ENCODE data around the gene CDC34.

Gene CDC34

DNA sequence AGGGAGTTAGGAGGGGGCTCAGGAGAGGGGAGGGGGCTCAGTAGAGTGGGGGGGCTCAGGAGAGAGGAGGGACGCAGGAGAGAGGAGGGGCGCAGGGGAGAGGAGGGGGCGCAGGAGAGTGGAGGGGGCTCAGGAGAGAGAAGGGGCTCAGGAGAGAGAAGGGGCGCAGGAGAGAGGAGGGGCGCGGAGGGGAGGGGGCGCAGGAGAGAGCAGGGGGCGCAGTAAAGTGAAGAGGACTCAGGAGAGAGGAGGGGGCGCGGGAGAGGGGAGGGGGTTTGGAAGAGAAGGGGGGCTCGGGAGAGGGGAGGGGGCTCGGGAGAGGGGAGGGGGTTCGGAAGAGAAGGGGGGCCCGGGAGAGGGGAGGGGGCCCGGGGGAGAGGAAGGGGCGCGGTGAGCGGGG lies 34.6 kb upstream of the CDC34 start:
- no peak for DNase-seq (ENCODE audit: extremely low read depth in 1 of 2, low read depth in 1 of 2)

DNA sequence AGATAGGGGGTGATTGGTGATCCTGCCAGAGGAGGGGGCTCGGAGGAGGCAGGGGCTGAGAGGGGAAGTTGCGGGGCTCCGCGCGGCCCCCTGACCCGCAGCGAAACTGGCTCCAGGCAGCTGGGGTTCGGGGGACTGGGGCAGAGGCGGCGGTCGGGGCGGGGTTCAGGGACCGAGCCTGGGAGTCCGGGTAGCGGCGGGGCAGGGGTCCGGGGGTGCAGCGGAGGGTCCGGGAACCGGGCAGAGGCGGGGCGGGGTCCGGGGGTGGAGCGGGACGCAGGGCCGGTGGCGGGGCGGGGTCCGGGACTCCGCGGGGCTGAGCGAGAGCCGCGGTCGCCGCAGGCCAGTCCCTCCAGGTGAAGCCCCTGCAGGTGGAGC lies 34.1 kb upstream of the CDC34 start:
- DNase-seq (ENCODE audit: extremely low read depth in 1 of 2, low read depth in 1 of 2) = no peak

DNA sequence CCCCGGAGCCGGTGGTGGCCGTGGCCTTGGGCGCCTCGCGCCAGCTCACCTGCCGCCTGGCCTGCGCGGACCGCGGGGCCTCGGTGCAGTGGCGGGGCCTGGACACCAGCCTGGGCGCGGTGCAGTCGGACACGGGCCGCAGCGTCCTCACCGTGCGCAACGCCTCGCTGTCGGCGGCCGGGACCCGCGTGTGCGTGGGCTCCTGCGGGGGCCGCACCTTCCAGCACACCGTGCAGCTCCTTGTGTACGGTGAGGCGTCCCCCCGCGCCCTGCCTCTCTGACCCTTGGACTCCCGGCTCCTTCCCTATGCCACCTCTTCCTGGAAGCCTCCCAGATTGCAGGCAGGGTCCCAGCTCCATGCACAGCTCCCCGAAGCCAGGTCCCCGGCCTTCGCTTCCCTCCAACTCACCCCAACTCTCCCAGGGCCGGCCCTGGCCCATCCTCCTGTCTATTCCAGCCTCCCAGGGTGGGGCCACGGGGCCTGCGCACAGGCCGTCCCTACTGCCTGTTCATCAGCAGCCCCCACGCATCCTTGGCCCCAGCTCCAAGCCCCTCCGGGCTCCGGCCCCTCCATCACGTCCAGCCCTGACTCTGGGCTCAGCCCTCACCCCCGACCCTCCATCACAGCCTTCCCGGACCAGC lies 33.6 kb upstream of the CDC34 start:
- DNase-seq (ENCODE audit: extremely low read depth in 1 of 2, low read depth in 1 of 2) = no peak

DNA sequence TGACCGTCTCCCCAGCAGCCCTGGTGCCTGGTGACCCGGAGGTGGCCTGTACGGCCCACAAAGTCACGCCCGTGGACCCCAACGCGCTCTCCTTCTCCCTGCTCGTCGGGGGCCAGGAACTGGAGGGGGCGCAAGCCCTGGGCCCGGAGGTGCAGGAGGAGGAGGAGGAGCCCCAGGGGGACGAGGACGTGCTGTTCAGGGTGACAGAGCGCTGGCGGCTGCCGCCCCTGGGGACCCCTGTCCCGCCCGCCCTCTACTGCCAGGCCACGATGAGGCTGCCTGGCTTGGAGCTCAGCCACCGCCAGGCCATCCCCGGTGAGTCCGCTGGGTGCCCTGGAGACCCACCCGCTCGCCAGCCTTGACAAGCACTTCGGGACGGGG lies 33.1 kb upstream of the CDC34 start:
- no peak for DNase-seq (ENCODE audit: extremely low read depth in 1 of 2, low read depth in 1 of 2)

DNA sequence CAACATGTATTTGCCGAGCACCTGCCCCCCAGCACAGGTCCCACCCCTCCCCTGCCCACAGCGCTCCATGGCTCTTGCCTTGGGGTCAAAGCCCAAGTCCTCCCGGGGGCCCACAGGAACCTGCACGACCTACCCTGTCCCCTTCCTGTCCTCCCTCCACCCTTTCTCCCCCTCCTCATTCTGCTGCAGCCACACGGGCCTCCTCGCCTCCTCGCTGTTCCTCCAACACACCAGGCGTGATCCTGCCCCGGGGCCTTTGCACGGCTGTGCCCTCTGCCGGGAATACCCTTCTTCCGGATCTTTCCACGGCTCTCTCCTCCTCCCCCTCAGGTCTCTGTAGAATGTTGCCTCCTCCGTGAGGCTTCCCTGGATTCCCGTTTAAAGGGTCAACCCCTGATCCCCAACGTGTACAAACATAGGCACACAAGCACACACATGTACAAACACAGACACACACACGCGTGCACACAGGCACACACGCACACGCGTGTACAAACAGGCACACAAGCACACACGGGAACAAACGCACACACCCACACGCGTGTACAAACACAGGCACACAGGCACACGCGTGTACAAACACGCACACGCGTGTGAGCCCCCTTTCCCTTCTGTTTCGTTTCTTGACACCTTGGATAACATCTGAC lies 32.5 kb upstream of the CDC34 start:
- no peak for DNase-seq (ENCODE audit: extremely low read depth in 1 of 2, low read depth in 1 of 2)

DNA sequence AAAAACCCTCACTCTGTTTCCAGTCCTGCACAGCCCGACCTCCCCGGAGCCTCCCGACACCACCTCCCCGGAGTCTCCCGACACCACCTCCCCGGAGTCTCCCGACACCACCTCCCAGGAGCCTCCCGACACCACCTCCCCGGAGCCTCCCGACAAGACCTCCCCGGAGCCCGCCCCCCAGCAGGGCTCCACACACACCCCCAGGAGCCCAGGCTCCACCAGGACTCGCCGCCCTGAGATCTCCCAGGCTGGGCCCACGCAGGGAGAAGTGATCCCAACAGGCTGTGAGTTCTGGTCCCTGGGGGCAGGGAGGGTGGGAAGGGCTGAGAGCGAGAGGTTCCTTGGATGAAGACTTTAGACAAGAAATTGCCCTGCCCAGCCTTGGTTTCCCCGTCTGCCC lies 29.9 kb upstream of the CDC34 start:
- no peak for DNase-seq (ENCODE audit: extremely low read depth in 1 of 2, low read depth in 1 of 2)

DNA sequence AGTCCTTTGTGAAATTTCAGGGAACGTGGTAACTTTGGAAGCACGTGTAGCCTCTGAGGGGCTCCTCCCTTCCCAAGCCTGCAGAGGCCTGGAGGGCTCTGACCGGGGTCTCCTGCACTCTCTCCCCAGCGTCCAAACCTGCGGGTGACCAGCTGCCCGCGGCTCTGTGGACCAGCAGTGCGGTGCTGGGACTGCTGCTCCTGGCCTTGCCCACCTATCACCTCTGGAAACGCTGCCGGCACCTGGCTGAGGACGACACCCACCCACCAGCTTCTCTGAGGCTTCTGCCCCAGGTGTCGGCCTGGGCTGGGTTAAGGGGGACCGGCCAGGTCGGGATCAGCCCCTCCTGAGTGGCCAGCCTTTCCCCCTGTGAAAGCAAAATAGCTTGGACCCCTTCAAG lies 26.9 kb upstream of the CDC34 start:
- no peak for DNase-seq (ENCODE audit: extremely low read depth in 1 of 2, low read depth in 1 of 2)

DNA sequence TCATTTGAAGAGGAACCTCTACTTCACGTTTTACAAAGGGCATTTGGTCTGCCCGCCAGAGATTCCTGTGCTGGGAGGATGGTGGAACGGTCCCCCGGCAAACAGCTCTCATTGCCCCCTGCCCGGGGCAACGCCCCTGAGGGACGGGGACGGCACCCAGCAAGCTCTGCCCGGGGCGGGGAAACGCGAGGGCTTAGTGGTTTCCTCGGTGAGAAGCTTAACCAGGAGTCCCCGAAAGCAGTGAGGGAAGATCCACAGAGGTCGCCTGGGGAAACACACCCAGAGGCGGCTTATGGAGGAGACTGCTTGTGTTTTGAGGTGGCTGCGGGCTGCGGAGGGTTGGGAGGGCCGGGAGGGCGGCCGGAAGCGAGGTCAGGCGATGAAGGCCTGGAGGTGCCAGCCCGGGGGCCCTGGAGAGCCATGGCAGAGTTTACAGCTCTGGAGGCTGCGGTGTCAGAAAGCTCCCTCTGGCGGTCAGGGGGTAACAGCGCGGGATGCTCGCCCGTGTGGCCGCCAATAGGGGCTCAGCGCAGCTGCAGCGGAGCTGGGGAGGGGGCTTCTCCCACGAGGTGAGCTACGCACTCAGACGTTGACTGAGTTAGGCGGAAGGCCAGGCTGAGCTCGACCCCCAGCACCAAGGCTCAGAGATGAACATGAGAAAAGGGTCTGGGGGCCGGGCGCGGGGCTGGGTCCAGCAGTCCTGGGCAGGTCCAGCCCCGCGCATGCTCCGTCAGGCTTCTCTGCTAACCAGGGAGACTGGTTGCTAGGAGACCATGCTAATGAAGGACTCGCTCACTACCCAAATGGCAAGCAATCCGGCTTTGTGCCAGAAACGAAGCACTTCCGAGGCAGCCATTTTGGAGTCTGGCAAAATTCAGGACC lies 24.9 kb upstream of the CDC34 start:
- peak; percentile 83 to 94 for DNase-seq (ENCODE audit: extremely low read depth in 1 of 2, low read depth in 1 of 2)

DNA sequence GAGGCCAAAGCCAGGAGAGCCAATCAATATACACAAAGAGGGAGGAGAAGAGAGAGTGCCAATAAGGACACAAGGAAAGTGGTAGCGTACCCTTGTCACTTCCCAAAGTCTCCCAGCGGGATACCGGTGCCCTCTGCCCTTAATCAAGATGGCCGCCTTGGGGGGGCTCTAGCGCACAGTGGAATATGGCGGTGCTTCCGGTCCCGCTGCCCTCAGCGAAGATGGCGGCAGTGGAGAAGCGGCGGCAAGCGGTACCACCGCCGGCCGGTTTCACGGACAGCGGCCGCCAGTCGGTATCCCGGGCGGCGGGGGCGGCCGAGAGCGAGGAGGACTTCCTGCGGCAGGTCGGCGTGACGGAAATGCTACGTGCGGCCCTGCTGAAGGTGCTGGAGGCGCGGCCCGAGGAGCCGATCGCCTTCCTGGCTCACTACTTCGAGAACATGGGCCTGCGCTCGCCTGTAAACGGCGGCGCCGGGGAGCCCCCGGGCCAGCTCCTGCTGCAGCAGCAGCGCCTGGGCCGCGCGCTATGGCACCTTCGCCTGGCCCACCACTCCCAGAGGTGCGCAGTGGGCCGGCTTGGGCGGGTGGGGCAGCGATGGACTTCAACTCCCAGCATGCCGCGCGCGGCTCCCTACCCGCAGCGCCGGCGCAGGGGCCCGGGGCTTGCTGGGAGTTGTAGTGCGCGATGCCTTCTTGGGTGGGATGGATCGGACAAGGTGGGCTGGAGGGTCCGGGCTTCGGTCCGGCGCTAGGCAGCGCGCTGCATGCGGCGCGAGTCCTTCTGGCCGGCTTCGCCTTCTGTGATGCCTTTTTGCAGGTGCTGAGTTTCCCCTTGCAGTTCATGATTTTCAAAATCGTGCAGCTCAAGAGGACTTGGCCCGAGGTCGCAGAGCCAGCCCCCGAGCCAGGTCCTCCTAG lies 24.0 kb upstream of the CDC34 start, which contains the start of gene TPGS1:
TSS of gene TPGS1 (plus strand) at position 212 of the 918 bp plus-strand sequence. CDS start at position 222, 10 bp downstream.
- peak; percentile 76 to 83 for DNase-seq (ENCODE audit: extremely low read depth in 1 of 2, low read depth in 1 of 2)

DNA sequence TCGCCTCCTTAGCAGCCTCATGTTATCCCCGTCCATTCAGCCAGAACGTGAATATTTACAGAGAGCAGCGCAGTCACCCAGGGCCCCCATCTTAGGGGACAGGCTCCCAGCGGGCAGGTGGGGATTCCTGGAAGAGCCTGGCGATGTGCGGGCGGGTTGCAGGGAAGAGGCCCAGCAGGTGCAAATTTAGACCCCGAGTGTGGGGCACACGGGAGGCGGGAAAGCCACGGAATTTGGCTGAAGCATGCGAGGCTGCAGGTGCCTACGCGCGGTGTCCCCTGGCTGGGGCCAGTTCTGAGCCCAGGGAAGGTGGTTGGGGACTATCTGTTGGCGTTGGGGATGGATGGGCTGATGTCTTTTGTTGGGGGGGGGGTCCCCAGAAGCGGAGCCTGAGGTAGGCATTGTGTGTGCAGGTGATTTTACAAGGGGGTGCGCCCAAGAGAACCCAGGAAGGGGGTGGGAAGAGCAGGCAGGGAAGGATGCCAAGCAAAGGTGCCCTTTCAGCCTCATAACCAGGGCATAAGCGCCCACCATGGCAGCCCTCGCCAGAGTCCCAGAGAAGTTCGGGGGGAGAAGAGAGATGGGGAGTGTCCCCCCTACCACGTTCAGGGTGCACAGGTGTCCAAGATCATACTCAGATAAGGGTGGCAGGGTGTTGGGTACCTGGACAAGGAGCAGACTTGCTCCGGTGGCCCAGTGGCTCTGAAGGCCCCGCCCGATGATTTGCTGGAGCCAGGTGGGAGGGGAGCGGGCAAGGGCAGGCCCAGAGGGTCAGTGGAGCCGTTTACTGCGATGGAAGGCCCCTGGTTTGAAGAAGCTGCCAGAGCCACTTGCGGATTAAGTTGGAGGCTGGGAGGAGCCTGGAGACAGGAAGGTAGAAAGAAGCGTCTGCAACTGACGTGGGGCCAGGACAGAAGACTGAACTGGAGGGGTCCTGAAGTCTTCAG lies 23.1 kb upstream of the CDC34 start:
- no peak for DNase-seq (ENCODE audit: extremely low read depth in 1 of 2, low read depth in 1 of 2)

DNA sequence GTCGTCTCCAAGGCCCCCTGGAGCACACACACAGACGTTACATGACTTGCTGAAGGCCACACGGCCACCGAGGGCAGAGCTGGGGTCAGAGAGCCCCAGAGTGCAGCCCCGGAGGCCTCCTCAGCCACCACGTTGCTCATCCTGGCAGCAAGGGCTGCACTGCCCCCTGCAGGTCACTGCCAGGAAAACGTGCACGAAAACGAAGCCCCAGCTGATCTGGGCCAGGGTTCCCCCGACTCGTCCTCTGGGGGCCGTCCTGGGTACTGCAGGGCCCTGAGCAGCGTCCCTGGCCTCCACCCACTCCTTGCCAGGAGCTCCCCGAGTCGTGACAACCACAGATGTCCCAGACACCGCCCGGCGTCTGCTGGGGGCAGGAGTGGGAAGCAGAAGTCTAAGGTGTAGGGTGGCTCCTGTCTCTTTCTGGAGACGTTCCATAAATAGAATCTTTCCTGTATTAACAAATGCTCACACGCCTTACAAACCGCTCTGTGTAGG lies 20.9 kb upstream of the CDC34 start:
- peak; percentile 89 to 92 for DNase-seq (ENCODE audit: extremely low read depth in 1 of 2, low read depth in 1 of 2)

DNA sequence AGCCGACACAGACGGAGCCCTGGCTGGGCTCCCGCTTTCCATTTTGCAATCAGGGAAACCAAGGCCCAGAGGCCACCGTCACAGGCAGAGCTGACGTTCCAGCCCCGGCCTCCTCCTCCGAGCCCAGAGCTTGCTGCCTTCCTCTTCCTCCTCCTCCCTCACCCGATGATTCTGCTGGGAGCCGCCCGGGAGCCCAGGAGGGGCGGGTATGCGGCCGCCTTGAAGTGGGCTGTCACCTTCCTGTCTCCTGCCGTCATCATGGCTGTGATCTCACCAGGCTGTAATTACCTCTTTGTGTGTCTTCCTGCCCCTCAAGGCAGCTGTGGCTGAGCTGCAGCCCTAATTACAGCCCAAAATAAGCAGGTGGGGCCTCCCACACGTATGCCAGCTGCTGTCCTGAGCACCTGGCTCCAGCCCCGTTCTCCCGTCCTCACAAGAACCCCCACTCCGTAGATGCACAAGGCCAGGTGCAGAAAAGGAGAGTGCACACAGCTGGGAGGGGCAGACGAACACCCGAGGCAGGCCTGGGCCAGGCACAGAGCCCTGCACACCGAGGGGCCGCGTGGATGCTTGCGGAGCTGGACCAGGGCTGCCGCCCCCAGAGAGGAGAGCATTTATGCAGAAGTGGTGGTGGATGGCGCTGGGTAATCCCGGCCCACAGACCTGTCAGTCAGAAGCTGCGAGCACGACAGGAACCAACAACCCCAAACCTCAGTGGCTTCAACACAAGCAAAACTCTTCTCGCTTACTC lies 20.3 kb upstream of the CDC34 start:
- peak; percentile 61 to 75 for DNase-seq (ENCODE audit: extremely low read depth in 1 of 2, low read depth in 1 of 2)

DNA sequence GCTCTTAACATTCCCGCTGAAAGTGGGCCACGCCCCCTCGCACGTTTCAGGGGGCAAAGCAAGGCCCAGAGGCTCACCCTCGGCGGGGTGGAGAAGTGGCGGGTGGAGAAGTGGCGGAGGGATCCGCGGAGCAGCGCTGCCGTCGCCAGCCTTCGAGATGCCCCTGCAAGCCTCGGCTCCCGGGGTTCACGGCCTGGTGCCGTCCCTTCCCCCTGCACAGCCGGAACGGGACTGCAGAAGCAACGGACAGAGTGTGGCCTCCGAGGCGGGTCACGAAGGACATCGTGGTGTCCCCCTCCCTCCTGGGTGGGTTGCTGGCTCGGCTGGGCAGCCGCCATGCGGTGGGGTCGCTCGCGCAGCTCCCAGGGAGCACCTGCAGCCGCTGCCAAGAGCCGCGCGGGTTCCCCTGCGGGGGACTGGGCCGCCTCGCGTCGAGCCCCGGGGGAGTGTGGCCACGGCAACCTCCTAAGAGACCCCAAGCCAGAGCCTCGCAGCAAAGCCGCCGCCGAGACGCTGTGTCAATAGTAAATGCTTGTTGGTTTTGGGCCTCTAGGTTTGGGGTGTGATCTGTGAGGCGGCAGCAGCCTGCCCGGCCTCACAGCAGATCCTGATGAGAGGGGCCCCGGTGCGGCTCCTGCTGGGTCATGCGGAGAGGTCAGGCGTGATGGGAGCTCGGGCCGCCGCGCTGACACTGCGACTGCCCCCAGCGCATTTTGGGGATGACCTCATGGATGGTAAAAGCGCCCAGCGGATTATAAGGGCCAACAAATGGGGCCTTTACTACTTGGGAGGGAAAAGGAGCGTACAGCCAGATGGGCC lies 18.8 kb upstream of the CDC34 start:
- no peak for DNase-seq (ENCODE audit: extremely low read depth in 1 of 2, low read depth in 1 of 2)

DNA sequence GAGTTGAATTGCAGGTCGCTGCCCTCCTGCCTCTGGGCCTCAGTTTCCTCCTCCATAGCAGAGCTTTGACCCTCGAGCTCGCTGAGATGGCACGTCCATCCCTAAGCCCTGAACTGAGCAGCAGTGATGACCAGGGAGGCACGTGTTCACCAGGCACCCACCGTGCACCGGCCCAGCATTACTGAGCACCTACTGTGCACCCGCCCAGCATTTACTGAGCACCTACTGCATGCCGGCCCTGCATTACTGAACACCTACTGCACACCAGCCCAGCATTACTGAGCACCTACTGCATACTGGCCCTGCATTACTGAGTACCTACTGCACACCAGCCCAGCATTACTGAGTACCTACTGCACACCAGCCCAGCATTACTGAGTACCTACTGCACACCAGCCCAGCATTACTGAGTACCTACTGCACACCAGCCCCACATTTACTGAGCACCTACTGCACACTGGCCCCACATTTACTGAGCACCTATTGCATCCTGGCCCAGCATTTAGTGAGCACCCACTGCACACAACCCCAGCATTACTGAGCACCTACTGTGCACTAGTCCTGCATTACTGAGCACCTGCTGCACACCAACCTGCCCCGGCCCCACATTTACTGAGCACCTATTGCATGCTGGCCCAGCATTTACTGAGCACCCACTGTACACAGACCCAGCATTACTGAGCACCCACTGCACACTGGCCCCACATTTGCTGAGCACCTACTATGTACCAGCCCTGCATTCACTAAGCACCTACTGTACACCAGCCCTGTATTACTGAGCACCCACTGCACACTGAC lies 18.0 kb upstream of the CDC34 start:
- DNase-seq (ENCODE audit: extremely low read depth in 1 of 2, low read depth in 1 of 2) = no peak

DNA sequence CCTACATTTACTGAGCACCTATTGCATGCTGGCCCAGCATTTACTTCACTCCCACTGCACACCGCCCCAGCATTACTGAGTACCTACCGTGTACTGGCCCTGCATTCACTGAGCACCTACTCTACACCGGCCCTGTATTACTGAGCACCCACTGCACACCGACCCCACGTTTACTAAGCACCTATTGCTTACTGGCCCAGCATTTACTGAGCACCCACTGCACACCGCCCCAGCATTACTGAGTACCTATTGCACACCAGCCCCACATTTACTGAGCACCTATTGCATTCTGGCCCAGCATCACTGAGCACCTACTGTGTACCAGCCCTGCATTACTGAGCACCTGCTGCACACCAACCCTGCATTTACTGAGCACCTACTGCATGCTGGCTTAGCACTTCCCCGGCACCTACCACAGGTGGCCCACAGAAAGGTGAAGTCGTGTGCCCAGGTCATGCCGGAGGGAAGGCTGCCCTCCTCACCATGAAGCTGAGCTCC lies 17.3 kb upstream of the CDC34 start:
- no peak for DNase-seq (ENCODE audit: extremely low read depth in 1 of 2, low read depth in 1 of 2)

DNA sequence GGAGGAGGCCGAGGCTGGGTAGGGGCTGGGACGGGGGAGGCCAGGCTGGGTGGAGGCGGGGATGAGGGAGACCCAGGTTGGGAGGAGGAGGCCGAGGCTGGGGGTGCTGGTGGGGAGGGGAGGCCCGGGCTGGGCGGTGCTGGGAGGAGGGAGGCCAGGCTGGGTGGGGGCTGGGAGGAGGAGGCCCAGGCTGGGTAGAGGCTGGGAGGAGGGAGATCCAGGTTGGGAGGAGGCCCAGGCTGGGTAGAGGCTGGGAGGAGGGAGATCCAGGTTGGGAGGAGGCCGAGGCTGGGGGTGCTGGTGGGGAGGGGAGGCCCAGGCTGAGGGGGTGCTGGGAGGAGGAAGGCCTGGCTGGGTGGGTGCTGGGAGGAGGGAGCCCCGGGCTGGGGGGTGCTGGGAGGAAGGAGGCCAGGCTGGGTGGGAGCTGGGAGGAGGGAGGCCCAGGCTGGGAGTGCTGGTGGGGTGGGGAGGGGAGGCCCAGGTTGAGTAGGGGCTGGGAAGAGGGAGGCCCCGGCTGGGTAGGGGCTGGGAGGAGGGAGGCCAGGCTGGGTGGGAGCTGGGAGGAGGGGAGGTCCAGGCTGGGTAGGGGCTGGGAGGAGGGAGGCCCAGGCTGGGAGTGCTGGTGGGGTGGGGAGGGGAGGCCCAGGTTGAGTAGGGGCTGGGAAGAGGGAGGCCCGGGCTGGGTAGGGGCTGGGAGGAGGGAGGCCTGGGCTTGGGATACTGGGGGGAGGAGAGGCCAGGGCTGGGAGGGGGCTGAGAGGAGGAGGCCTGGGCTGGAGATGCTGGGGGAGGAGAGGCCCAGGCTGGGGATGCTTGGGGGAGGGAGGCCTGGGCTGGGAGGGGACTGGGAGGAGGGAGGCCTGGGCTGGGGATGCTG lies 13.6 kb upstream of the CDC34 start:
- DNase-seq (ENCODE audit: extremely low read depth in 1 of 2, low read depth in 1 of 2) = no peak
